Cardiac muscle cell (in vitro differentiated cells and primary cell): ENCODE data around the gene PLCD4. TPM values are rescaled to one million over a fixed set of nuclear protein-coding genes. Genes with fewer than 3 reads are reported as not detected.
A peak's percentile ranks its signal among the peaks of the same experiment; 100 is the strongest.

Experiments
- DNase-seq, 2 donors: peaks; one replicate each; pipeline versions ENCODE4 v3.0.0 to v3.0.0-alpha.2; 2010 to 2017; ENCODE audit warnings: low read depth in 1 of 2, low spot score in 1 of 2
- H3K27ac ChIP-seq: fragments of 200-600 bp; sonication (generic); 2 replicates; pipeline ENCODE4 v1.5.1; 2016
- H3K27me3 ChIP-seq: fragments of 200-600 bp; sonication (generic); 2 replicates; pipeline ENCODE4 v1.6.0; 2016; ENCODE audit warnings: control low read depth
- H3K36me3 ChIP-seq: fragments of 200-600 bp; sonication (generic); 2 replicates; pipeline ENCODE4 v1.5.1; 2016; ENCODE audit warnings: control low read depth
- H3K4me1 ChIP-seq: fragments of 200-600 bp; sonication (generic); 2 replicates; pipeline ENCODE4 v1.8.1; 2017; ENCODE audit warnings: low read depth, mild to moderate bottlenecking, mixed run types
- H3K4me3 ChIP-seq: fragments of 200-600 bp; sonication (generic); 2 replicates; pipeline ENCODE4 v1.5.1; 2016; ENCODE audit warnings: mild to moderate bottlenecking
- H3K9me3 ChIP-seq: fragments of 200-600 bp; sonication (generic); 2 replicates; pipeline ENCODE4 v1.5.1; 2017; ENCODE audit warnings: low read depth, mild to moderate bottlenecking, control low read depth
- CTCF ChIP-seq: IDR thresholded peaks from 2 replicates; pipeline ENCODE4 v1.5.1; 2012; ENCODE audit warnings: low read depth, mild to moderate bottlenecking, low read length
- polyA plus RNA-seq: library from polyadenylated mRNA; unstranded; fragments of >200 nt; fragmentation: Nextera tagmentation; extraction: Ambion mirVana; gene quantifications from 2 replicates; pipeline ENCODE4 v1.2.1, GENCODE V29; 2016
- total RNA-seq: library from RNA; depleted of rRNA; stranded (reverse); fragments of >200 nt; gene quantifications from 2 replicates; pipeline ENCODE4 v1.2.3, GENCODE V29; 2016

Gene PLCD4
- total and polyA plus RNA-seq, 2 experiments from 2014 or later, result 1.6 to 3.3 TPM

- Histone ChIP-seq H3K36me3 (peaks cover 48% of the 10 kb centered on the region), H3K4me1 (no peaks in the 10 kb centered on the region), H3K4me3 (no peak overlapping the region), H3K27ac (no peak overlapping the region), H3K27me3 (no peaks in the 10 kb centered on the region), H3K9me3 (no peaks in the 10 kb centered on the region)
- DNase-seq, result peak in 1 of 2 donors; percentile 22
- TF ChIP-seq CTCF, result no peak
Measured at GRCh38 chr2:218645126-218645525, 37.4 kb downstream of the PLCD4 start.

GRCh38 chr2:218648088-218648786 lies 40.5 kb downstream of the PLCD4 start:
- H3K36me3 ChIP-seq, result peaks cover 43% of the 10 kb centered on the region
- no peaks in the 10 kb centered on the region for H3K4me1 ChIP-seq
- peak; percentile 63 to 79 for DNase-seq
- H3K27ac ChIP-seq, result no peak overlapping the region
- H3K4me3 ChIP-seq, result no peak overlapping the region
- peak; percentile 94 for TF ChIP-seq CTCF
- H3K9me3 ChIP-seq, result no peaks in the 10 kb centered on the region
- no peaks in the 10 kb centered on the region for H3K27me3 ChIP-seq

GRCh38 chr2:218648787-218649100 lies 41.0 kb downstream of the PLCD4 start:
- DNase-seq, result no peak
- H3K36me3 ChIP-seq, result peaks cover 47% of the 10 kb centered on the region
- H3K4me1 ChIP-seq, result no peaks in the 10 kb centered on the region
- no peaks in the 10 kb centered on the region for H3K27me3 ChIP-seq
- H3K4me3 ChIP-seq, result no peak overlapping the region
- TF ChIP-seq CTCF, result no peak
- no peaks in the 10 kb centered on the region for H3K9me3 ChIP-seq
- H3K27ac ChIP-seq, result no peak overlapping the region

- peaks cover 3% of the 10 kb centered on the region for H3K4me1 ChIP-seq
- H3K4me3 ChIP-seq, result no peak overlapping the region
- H3K36me3 ChIP-seq, result peaks cover 29% of the 10 kb centered on the region
- TF ChIP-seq CTCF, result no peak
- no peaks in the 10 kb centered on the region for H3K27me3 ChIP-seq
- no peak for DNase-seq
- no peak overlapping the region for H3K27ac ChIP-seq
- H3K9me3 ChIP-seq, result no peaks in the 10 kb centered on the region
Measured at GRCh38 chr2:218655751-218656150, 48.1 kb downstream of the PLCD4 start.

- DNase-seq, result peak; percentile 30 to 37
- H3K27ac ChIP-seq, result peak overlapping the region; percentile 19
Measured at GRCh38 chr2:218658671-218659257, 51.1 kb downstream of the PLCD4 start.

More at GRCh38 chr2:218658671-218659257, 51.1 kb downstream of the PLCD4 start:
- H3K4me3 ChIP-seq, result peak overlapping the region; percentile 63
- H3K36me3 ChIP-seq, result peaks cover 26% of the 10 kb centered on the region
- H3K9me3 ChIP-seq, result no peaks in the 10 kb centered on the region
- peak; percentile 48 for TF ChIP-seq CTCF
- peaks cover 3% of the 10 kb centered on the region for H3K4me1 ChIP-seq
- no peaks in the 10 kb centered on the region for H3K27me3 ChIP-seq
